HG02885 (cell line): ENCODE results near the gene TRIM38.

ENCODE experiments used
- ATAC-seq: cut with Tn5 transposase; IDR thresholded peaks from one replicate; pipeline ENCODE4 v1.9.1; 2021; ENCODE audit warnings: mild to moderate bottlenecking; ENCODE audit not compliant: unreplicated experiment, poor library complexity

TRIM38 gene

GRCh38 chr6:26025047-26025893 is 62.7 kb downstream of the TRIM38 start:
- no peak for ATAC-seq

- ATAC-seq: peak; percentile 44
Observed at GRCh38 chr6:26025894-26026832, 63.6 kb downstream of the TRIM38 start.

- ATAC-seq: peak; percentile 46
Observed at GRCh38 chr6:26026833-26027490, 64.4 kb downstream of the TRIM38 start.

DNA sequence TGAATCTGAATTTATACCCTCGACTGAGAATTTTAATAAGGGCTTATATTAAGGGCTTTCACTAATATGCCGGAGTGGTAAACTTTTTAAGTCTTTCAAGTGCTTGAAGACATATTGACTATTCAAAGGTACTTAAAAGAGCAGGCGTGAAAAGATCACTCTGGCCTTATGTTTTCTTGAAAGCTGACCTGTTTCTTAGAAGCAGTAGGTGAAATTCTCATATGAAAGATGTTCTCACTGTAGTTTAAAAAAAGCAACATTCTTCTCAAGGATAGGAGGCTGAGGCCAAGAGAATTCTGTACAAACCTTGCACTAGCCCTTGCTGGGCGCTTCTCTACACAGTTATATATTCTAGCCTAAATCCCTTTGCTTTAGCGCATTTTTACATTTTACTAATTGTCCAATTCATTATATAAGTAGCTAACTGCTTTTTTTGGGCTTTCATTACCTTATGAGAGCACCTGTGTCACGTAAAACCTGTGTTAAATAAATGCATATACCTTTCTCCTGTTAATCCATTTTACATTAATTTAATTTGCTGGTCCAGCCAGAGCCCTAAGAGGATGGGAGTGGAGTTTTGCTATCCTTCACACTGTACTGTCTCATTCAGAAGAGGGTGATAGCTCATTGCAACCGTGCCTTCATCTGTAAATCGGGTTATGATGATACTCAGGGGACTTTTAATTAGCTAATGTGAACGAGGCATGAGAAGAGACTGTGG is 65.0 kb downstream of the TRIM38 start:
- ATAC-seq: no peak

DNA sequence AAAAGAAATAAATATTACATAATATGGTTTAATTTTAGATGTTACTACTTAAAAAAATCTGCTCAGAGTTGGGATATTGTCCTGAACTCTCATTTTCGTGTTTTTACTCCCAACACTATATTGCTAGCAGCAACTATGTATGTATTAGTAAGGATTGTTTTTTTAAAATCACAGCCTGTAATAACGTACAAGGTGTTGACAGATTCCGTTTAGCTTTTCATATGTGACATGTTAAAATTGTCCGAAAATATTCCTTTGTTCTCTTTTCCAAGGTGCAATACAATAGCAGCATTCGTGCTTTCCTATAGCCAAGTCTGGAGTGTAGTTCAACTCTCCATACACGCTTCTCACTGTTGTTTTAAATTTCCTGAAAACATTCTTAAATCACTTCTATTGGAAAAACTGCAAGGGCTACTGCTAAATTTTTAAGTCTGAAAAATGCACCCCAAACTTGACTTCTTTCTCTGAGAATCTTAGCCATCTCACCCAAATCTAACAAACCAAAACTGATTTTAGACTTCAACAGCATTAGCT is 65.7 kb downstream of the TRIM38 start:
- no peak for ATAC-seq

- ATAC-seq: no peak
Observed at GRCh38 chr6:26028746-26029569, 66.4 kb downstream of the TRIM38 start.

DNA sequence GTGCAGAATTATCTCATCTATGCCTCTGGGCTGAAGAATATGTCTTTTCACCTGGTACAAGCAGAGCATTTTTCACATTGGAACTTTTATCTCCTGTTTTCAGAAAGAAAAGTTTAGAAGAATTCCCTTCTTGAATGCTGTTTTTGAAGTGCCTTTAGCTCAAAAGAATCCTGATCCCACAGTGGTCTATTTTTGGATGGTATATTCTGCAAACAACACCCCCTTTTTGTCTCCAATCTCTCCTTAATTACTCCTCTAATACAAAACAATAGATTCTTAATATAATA is 66.9 kb downstream of the TRIM38 start:
- ATAC-seq: no peak

- ATAC-seq: no peak
Observed at GRCh38 chr6:26029857-26030653, 67.5 kb downstream of the TRIM38 start.

DNA sequence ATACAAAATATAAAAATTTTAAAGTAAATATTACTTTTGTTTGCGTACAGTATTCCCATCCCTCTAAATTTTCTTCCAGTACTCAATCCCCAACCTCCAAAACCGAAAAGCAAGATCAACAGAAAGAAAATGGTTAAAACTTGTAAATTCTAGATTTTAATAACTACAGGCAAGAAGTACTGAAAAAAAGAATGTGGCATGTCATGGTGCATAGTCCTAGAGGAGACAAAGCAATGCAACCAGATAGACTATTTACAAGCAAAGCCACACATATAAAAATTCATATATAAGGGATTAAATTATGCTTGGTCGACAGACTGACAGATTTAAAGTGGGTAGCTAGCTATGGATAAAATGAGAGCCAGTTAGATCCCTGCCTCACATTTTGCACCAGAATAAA is 68.1 kb downstream of the TRIM38 start:
- ATAC-seq: no peak

GRCh38 chr6:26031151-26031594 is 68.6 kb downstream of the TRIM38 start:
- no peak for ATAC-seq

- peak; percentile 62 for ATAC-seq
Observed at GRCh38 chr6:26031595-26032339, 69.2 kb downstream of the TRIM38 start.

- ATAC-seq: no peak
Observed at GRCh38 chr6:26032340-26033084, 69.9 kb downstream of the TRIM38 start.

DNA sequence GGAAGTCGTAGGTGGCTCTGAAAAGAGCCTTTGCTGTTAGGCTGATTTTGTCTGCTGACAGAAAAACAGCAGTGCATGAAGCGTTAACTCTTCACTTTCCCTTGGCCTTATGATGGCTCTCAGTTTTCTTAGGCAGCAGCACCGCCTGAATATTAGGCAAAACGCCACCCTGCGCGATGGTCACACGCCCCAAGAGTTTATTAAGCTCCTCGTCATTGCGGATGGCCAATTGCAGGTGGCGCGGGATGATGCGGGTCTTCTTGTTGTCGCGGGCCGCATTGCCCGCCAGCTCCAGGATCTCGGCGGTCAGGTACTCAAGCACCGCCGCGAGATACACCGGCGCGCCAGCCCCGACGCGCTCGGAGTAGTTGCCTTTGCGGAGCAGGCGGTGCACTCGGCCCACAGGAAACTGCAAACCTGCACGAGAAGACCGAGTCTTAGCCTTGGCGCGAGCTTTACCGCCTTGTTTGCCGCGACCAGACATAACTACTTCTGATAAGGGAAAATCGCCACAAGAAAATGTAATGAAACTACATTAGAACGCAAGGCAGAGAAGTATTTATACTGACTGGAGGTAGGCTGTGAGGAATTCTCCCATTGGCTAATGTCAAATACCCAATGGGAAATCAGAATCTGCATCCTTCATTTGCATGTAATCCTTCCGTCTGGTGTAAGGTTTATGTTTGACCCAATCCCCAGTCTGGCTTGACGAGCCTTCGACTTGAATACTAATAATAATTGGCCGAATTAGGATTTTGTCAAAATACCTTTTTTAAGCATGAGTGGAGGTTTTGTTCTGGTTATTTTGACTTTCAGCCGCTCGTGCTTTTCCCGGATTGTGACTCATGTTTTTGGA is 70.7 kb downstream of the TRIM38 start:
- peak; percentile 65 for ATAC-seq

- no peak for ATAC-seq
Observed at GRCh38 chr6:26033941-26034354, 71.3 kb downstream of the TRIM38 start.

- no peak for ATAC-seq
Observed at GRCh38 chr6:26034905-26035304, 72.3 kb downstream of the TRIM38 start.
